Stimulated activated CD8-positive, alpha-beta memory T cell treated with anti-CD3 and anti-CD28 coated beads, Interleukin-2, amount 100 ng/mL, for 1 hour (primary cell): ENCODE data around the gene C10orf53.

Source experiments
- DNase-seq, 2 donors: peaks; one replicate each; pipeline ENCODE4 v3.0.0-alpha.2; 2020; ENCODE audit warnings: low read depth in 2 of 2

Gene C10orf53

DNA sequence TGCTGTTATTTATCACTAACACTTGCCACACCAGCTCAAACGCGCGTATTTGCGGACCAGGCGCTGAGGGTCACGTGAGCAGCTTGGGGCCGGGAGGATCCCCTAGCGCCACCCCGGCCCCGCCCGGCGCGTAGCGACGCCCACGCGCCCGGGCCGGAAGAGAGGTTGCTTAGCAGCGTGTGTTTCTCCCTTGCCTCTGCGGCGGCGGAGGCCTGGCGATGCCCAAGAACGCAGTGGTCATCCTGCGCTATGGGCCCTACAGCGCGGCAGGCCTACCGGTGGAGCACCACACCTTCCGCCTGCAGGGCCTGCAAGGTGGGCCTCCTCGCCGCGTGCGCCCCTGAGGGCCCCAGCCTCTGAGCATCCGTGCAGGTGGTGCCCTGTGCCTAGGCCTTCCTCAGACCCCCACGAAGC lies at the start of gene C10orf53:
TSS of gene C10orf53 (plus strand) at position 172 of the 414 bp plus-strand sequence. CDS start at position 219, 47 bp downstream.
- DNase-seq = no peak

DNA sequence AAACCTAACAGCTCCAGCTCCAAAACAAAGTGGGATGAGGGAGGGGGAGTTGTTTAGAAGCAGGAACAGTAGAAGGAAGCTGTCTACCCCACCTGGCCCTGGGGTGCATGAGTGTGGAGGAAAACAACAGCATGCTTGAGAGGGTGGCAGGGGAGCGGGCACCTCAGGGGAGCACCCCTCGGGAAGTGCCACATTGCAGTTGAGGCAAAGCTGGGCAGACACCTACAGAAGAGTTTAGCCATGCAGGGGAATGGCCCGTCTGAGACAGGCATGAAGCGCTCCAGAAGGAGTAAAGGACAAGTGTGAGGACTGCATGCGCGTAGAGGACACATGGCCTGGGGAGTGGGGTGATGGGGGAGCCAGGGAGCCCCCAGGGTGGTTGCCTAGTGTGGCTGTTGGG lies 47.5 kb upstream of the C10orf53 start:
- DNase-seq = no peak

- DNase-seq = no peak
These were observed 46.8 kb upstream of the C10orf53 start for GRCh38 chr10:49632406-49633317.

- DNase-seq = no peak
These were observed 46.0 kb upstream of the C10orf53 start for GRCh38 chr10:49633327-49634068.

GRCh38 chr10:49634069-49634660 lies 45.3 kb upstream of the C10orf53 start:
- DNase-seq = no peak

DNA sequence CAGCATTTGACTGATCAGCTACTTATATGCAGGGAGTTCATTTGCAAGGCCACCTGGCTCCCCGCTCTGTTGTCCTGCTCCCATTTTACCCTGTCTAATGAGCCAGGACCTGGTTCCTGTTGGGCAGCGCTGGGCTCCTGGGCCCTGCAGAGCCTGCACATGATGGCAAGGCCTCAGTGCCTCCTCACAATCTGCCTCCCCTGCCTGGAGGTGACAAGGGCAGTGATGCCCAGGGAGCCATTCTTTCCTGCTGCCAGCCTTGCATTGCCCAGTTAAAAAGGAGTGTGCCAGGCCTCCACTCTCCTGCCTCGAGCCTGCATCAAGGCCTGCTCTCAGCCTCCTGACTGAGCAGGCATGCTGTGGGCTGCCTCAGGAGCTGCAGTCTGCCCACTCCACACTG lies 37.1 kb upstream of the C10orf53 start:
- DNase-seq = no peak

GRCh38 chr10:49643241-49644034 lies 36.0 kb upstream of the C10orf53 start:
- no peak for DNase-seq

DNA sequence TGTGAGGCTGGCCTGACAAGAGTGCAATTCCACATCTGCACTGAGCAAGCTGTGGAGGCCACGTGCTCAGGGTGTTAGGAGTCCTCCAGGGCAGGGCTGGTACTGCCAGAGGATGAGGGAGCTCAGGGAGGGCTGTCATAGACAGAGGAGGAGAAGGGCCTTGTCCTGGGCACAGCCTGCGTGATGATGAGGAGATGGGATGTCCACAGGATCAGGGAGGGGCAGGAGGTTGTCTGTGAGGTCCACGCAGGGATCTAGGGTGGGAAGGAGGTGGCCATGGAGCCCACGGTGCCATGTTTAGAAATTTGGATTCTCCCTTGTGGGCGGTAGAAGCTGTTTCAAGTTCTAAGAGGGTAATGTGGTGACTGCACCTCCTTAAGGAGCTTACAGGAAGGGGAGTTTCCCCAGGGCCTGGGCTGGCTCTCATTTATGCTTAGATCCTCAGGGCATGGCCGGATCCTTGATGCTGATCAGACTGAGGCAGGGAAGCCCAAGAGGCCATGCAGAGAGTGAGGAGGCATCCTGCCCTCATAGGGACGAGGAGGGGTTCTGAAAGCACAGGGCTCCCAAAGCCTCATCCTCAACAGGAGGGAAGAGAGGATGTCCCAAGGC lies 35.3 kb upstream of the C10orf53 start:
- no peak for DNase-seq

DNA sequence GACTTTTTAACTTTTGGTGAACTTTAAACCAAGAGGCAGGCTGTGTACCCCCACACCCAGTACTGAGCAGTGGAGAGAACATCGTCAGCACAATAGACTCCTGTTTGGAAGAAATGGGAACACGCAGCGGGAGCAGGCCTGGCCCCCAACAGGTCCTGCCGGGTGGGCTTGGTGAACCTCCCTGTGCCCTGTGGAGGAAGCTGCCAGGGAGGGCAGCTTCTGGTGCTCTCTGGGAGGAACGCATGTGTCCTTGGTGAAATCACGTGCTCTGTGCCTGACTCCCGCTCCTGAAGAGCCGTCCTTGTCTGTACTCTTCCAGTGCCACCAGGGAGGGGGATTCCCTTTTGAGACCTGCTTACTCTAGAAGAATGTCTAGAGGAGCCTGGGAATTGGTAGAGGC lies 34.0 kb upstream of the C10orf53 start:
- DNase-seq = no peak

DNA sequence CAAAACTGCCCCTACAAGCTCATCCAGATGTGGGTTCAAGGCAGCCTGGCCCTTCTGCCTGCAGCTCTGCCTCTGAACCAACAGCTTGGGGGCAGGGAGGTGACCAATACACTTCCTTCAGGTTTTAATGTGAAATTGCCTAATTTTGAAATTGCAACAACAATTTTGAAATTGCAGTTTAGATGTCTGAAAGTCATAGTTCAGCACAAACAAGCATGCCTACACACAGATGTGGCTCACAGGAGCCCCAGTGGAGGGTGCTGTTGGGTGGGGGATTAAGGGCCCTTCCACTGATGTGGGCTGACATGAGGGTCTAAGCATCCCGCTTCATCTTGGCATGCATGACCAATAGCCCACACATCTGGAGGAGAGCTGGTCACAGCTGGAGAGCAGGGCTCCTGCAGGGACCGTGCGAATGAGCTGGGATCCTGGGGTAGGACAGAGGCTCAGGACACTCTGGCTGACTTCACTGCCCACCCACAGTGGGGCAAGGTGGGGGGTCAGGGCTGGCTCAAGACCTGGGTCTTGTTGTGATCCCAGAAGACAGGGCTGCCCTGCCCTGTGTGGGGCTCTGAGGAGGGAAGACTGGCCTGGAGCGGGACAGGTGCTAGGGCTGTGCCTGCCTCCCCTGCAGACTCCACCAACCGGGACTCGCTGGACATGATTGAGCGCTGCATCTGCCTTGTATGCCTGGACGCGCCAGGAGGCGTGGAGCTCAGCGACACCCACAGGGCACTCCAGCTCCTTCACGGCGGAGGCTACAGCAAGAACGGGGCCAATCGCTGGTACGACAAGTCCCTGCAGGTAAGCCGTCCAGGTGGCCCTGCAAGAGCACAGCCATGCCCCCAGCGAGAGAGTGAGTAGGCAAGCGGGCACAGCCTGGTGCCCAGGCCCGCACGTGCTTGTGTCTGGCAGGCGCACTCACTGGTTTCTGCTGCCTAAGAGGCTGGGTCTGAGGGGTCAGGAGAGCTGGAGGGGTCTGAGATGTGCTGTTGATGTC lies 33.3 kb upstream of the C10orf53 start:
- no peak for DNase-seq

DNA sequence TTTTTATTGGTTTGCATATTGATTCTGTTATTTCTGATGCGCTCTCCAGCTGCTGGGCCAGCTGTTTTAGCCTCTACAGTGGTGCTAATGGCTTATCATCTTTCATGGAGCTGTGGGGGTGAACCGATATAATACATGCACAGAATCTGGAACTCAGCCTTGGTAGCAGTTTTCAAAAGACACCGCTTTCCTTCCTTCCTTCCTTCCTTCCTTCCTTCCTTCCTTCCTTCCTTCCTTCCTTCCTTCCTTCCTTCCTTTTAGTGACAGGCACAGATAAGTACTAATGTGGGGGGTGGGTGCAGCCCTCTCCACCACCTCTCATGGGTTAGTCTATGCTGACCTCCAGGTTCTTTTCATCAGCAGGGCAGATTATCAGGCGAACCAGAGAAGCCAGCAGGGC lies 31.9 kb upstream of the C10orf53 start:
- no peak for DNase-seq

DNA sequence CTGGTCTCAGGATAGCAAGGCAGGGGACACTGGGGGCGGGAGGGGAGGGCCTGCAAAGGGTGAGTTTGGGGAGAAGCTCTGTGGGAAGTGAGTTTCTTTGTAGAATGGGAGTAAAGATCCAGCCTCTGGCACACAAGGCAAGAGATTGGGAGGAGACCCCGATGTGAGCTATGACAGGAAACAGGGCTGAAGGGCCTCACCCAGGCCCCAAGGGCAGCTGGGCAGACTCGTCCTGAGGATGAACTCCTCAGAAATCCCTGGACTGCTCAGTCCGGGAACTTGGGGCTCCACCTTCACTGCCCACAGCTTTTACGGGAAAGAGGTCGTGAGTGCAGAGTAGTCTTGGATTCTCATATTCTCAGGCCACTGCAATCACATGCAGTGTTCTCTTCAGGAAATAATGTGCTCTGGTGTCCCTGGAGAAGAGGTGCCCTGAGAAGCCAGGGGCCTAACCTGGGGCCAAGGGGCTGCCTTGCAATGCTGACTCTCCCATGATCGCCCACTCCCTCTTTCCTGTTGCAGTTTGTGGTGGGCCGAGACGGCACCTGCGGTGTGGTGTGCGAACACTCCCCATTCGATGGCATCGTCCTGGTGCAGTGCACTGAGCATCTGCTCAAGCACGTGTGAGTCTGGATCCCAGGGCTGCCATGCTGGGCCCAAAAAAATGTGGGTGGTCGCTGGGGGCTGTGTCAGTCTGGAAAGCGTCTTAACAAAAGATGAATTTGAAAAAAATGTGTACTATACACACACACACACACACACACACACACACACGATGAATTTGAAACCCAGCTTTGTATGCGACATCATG lies 31.3 kb upstream of the C10orf53 start:
- no peak for DNase-seq

DNA sequence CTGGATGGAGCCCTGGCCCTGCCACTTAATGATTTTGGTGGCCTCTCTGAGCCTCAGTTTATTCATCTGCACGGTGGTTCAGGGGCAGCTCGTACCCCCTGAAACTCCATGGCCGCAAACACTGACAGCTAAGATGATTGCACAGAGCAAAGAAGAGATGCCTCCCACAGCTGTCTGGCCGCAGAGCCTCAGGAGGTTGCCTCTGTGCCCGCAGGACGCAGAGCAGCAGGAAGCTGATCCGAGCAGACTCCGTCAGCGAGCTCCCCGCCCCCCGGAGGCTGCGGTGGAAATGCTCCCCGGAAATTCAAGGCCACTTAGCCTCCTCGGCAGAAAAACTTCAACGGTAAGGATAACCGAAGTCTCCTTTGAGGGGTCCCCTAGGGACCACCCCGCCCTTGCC lies 30.2 kb upstream of the C10orf53 start:
- DNase-seq = no peak

GRCh38 chr10:49649936-49650723 lies 29.3 kb upstream of the C10orf53 start:
- no peak for DNase-seq

GRCh38 chr10:49650724-49651034 lies 28.8 kb upstream of the C10orf53 start:
- DNase-seq = no peak

- no peak for DNase-seq
These were observed 28.2 kb upstream of the C10orf53 start for GRCh38 chr10:49651039-49651835.

DNA sequence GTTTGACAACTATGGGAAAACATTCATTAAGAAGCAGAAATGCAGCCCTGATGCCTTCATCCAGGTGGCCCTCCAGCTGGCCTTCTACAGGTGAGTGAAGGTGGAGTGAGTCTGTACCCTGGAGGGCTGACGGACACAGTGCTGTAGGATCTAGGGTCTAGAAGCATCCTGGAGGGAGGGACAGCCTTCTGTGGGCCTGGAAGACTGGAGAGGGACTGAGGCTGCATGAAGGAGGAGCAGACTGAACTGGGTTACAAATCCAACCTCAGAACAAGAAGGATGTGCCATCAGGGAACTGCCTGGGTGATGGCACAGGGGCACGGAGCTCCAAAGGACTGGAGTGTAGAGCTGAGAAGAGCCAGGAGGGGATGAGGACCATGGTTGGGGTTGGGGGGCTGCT lies 27.5 kb upstream of the C10orf53 start:
- DNase-seq = no peak
